ENCODE measurements around the gene MDN1.
"Not testable (repeated sequence)": the region's sequence is repeated elsewhere in the genome, so short reads cannot be mapped to it uniquely, and the experiment has no call there.

MDN1 gene

GRCh38 chr6:89830170-89830809 is 10.7 kb upstream of the MDN1 start:
- peaks cover 44% of the 10 kb centered on the region for H3K36me3 Mint-ChIP-seq
- no peaks in the 10 kb centered on the region for H3K9me3 Mint-ChIP-seq
- H3K4me1 Mint-ChIP-seq = peaks cover 44% of the 10 kb centered on the region
- peak overlapping the region; percentile 99 for H3K4me3 Mint-ChIP-seq
- H3K27me3 Mint-ChIP-seq = no peaks in the 10 kb centered on the region
- CTCF ChIA-PET = no interaction called here
- no peak for DNase-seq
- H3K27ac Mint-ChIP-seq = peak overlapping the region; percentile 99

DNA sequence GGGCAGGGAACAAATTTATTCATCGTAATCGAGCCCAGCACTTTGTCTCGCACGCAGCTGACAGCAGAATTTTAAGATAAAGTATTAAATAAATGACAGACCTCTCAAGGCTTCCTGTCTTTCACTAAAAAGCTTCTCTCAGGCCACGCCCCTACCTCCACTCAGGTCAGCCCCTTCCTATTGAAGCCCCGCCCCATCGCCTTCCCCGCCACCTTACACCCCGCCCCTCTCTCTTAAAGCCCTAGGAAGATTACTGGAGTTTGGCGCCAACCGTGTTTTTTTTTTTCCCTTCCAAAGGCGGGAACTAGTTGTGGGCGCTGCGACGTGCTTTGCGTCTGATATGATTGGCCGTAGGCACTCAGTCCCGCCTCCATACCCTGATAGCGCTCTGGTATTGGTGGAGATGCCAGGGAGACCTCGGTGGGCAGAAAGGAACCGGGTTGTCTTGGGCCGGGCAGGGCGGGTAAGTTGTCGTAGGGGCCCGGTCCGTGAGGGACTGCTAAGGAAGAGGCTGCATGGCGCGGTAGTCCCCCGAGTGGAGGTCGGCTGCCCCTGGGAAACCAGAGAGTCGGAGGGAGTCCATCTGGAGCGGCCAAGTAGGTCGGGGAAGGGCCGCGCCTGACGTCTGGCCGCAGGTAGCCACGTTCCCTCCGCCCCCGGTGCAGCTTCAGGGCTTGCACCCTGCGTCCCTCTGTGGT is 10.0 kb upstream of the MDN1 start, which contains the start of gene CASP8AP2:
TSS of gene CASP8AP2 (plus strand) at position 409 of the 698 bp plus-strand sequence.
- no peaks in the 10 kb centered on the region for H3K9me3 Mint-ChIP-seq
- H3K4me3 Mint-ChIP-seq = peak within 1 kb of the TSS; percentile 99
- peaks cover 38% of the 10 kb centered on the region for H3K36me3 Mint-ChIP-seq
- no peaks in the 10 kb centered on the region for H3K27me3 Mint-ChIP-seq
- peaks cover 38% of the 10 kb centered on the region for H3K4me1 Mint-ChIP-seq
- CTCF ChIA-PET = interaction anchor here (0.6 to 1.6 kb wide), 4 partner anchors 10 to 648 kb away, joined by 3 to 7 read pairs (median 4); partner anchors contain the start of gene MDN1
- H3K27ac Mint-ChIP-seq = peak within 1 kb of the TSS; percentile 99
- DNase-seq = peak; percentile 97

GRCh38 chr6:89828988-89829471 is 9.4 kb upstream of the MDN1 start:
- Mint-ChIP-seq H3K27me3 (no peaks in the 10 kb centered on the region), H3K4me3 (peak overlapping the region; percentile 99), H3K27ac (peak overlapping the region; percentile 99), H3K4me1 (peaks cover 38% of the 10 kb centered on the region), H3K9me3 (no peaks in the 10 kb centered on the region), H3K36me3 (peaks cover 38% of the 10 kb centered on the region)
- CTCF ChIA-PET = interaction anchor here (0.6 to 1.6 kb wide), 4 partner anchors 9 to 648 kb away, joined by 3 to 7 read pairs (median 4); partner anchors contain the start of gene MDN1
- peak; percentile 53 for DNase-seq

- H3K9me3 Mint-ChIP-seq, DNase-seq, H3K27me3 Mint-ChIP-seq: not testable (repeated sequence)
- Mint-ChIP-seq H3K4me3 (peak overlapping the region; percentile 99), H3K4me1 (peaks cover 36% of the 10 kb centered on the region), H3K36me3 (peaks cover 36% of the 10 kb centered on the region), H3K27ac (peak overlapping the region; percentile 99)
- CTCF ChIA-PET = interaction anchor here (1.6 kb wide), 1 partner anchor 9 kb away, joined by 7 read pairs; the partner anchor contains the start of gene MDN1
These were observed 8.9 kb upstream of the MDN1 start for GRCh38 chr6:89828475-89828987.

DNA sequence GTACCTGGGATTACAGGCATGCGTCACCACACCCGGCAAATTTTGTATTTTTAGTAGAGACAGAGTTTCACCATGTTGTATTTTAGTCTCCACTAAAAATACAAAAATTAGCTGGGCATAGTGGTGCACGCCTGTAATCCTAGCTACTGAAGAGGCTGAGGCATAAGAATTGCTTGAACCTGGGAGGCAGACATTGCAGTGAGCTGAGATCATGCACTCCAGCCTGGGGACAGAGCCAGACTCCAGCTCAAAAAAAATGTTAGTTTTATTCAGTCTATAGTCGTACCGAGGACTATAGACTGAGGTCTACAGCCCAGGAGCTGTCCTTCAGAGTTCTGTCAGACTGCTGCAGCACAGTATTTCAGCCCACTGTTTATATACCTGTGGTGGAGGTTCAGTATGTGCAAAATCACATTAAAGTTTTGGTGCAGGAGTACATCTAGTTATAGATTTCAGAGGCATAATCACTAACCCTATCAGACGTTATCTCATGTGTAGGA is 6.5 kb upstream of the MDN1 start:
- Mint-ChIP-seq H3K27me3 (no peaks in the 10 kb centered on the region), H3K36me3 (peaks cover 13% of the 10 kb centered on the region), H3K9me3 (no peaks in the 10 kb centered on the region), H3K4me1 (peaks cover 23% of the 10 kb centered on the region), H3K27ac (no peak overlapping the region), H3K4me3 (no peak overlapping the region)
- no peak for DNase-seq
- CTCF ChIA-PET = interaction anchor here (0.9 kb wide), 1 partner anchor 653 kb away, joined by 4 read pairs; no protein-coding TSS in a partner anchor

- no peaks in the 10 kb centered on the region for H3K9me3 Mint-ChIP-seq
- no peaks in the 10 kb centered on the region for H3K27me3 Mint-ChIP-seq
- CTCF ChIA-PET = interaction anchor here (0.6 to 1.9 kb wide), 4 partner anchors 10 to 1006 kb away, joined by 3 to 7 read pairs (median 5); partner anchors contain the start of gene CASP8AP2
- DNase-seq = no peak
- peak overlapping the region; percentile 91 for H3K27ac Mint-ChIP-seq
- H3K36me3 Mint-ChIP-seq = peaks cover 14% of the 10 kb centered on the region
- peak overlapping the region; percentile 81 for H3K4me3 Mint-ChIP-seq
- H3K4me1 Mint-ChIP-seq = peaks cover 40% of the 10 kb centered on the region
These were observed 638 bp downstream of the MDN1 start for GRCh38 chr6:89818977-89819335.

DNA sequence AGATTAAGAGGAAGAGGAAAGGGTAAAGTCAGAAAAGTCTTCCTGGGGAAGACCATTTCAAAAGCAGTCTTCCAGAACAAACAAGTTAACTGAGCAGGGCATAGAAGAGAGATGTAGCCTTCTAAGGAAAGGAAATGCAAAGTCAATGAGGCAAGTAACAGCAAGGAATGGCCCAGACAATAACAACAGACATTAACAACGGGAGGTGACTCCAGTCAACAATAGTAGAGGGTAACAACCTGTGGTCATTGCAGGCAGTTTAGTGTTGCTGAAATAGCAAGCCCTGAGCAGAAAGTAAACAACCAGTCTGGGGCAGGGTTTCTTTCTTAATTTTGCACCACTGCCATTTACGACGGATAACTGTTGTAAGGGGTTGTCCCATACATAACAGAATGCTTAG is 2.1 kb downstream of the MDN1 start:
- CTCF ChIA-PET = no interaction called here
- Mint-ChIP-seq H3K4me3 (peak overlapping the region; percentile 81), H3K27ac (peak overlapping the region; percentile 53), H3K4me1 (peaks cover 36% of the 10 kb centered on the region), H3K36me3 (peaks cover 14% of the 10 kb centered on the region), H3K9me3 (no peaks in the 10 kb centered on the region), H3K27me3 (no peaks in the 10 kb centered on the region)
- no peak for DNase-seq

- H3K27ac Mint-ChIP-seq, CTCF ChIA-PET, DNase-seq, H3K27me3 Mint-ChIP-seq, H3K4me3 Mint-ChIP-seq, H3K9me3 Mint-ChIP-seq: not testable (repeated sequence)
- Mint-ChIP-seq H3K36me3 (peaks cover 10% of the 10 kb centered on the region), H3K4me1 (peaks cover 18% of the 10 kb centered on the region)
These were observed 6.2 kb downstream of the MDN1 start for GRCh38 chr6:89813422-89813821.

GRCh38 chr6:89807581-89807980 is 12.0 kb downstream of the MDN1 start:
- H3K4me3 Mint-ChIP-seq = no peak overlapping the region
- peaks cover 3% of the 10 kb centered on the region for H3K4me1 Mint-ChIP-seq
- CTCF ChIA-PET = interaction anchor here (0.5 kb wide), 1 partner anchor 15 kb away, joined by 3 read pairs; no protein-coding TSS in a partner anchor
- no peaks in the 10 kb centered on the region for H3K9me3 Mint-ChIP-seq
- no peaks in the 10 kb centered on the region for H3K27me3 Mint-ChIP-seq
- H3K27ac Mint-ChIP-seq = no peak overlapping the region
- no peak for DNase-seq
- H3K36me3 Mint-ChIP-seq = peaks cover 6% of the 10 kb centered on the region

- no peaks in the 10 kb centered on the region for H3K27me3 Mint-ChIP-seq
- H3K9me3 Mint-ChIP-seq = no peaks in the 10 kb centered on the region
- DNase-seq = no peak
- H3K4me3 Mint-ChIP-seq = no peak overlapping the region
- CTCF ChIA-PET = interaction anchor here (1.2 kb wide), 1 partner anchor 13 kb away, joined by 3 read pairs; no protein-coding TSS in a partner anchor
- no peak overlapping the region for H3K27ac Mint-ChIP-seq
- H3K4me1 Mint-ChIP-seq = peaks cover 3% of the 10 kb centered on the region
- peaks cover 10% of the 10 kb centered on the region for H3K36me3 Mint-ChIP-seq
These were observed 13.7 kb downstream of the MDN1 start for GRCh38 chr6:89805814-89806371.

DNA sequence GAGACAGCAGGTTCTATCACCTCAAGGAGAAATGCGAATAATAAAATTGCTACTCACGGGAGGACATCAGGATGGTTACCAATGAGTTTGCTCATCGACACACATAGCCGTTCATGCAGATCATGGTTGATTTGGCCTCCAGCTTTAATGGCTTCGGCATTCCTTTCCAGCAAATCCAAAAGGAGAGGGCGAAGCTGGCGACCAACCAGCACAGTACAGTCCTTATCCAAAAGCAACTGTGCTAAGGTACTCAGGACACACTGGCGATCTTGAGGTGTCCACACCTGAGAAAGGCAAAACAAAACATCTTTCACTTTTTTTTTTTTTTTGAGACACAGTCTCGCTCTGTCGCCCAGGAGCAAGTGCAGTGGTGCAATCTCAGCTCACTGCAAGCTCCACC is 16.3 kb downstream of the MDN1 start:
- no peak for DNase-seq
- CTCF ChIA-PET = interaction anchor here (0.6 to 2.8 kb wide), 2 partner anchors 10 to 11 kb away, joined by 3 to 18 read pairs; no protein-coding TSS in a partner anchor
- Mint-ChIP-seq H3K27me3 (no peaks in the 10 kb centered on the region), H3K4me1 (no peaks in the 10 kb centered on the region), H3K9me3 (no peaks in the 10 kb centered on the region), H3K27ac (no peak overlapping the region), H3K4me3 (no peak overlapping the region), H3K36me3 (peaks cover 14% of the 10 kb centered on the region)

- peaks cover 10% of the 10 kb centered on the region for H3K4me1 Mint-ChIP-seq
- CTCF ChIA-PET = interaction anchor here (1.0 to 1.5 kb wide), 2 partner anchors 9 to 20 kb away, joined by 3 read pairs; partner anchors contain the start of gene MDN1
- H3K27ac Mint-ChIP-seq = no peak overlapping the region
- no peaks in the 10 kb centered on the region for H3K27me3 Mint-ChIP-seq
- DNase-seq = no peak
- H3K9me3 Mint-ChIP-seq = no peaks in the 10 kb centered on the region
- no peak overlapping the region for H3K4me3 Mint-ChIP-seq
- H3K36me3 Mint-ChIP-seq = peaks cover 29% of the 10 kb centered on the region
These were observed 19.8 kb downstream of the MDN1 start for GRCh38 chr6:89799756-89800155.

DNA sequence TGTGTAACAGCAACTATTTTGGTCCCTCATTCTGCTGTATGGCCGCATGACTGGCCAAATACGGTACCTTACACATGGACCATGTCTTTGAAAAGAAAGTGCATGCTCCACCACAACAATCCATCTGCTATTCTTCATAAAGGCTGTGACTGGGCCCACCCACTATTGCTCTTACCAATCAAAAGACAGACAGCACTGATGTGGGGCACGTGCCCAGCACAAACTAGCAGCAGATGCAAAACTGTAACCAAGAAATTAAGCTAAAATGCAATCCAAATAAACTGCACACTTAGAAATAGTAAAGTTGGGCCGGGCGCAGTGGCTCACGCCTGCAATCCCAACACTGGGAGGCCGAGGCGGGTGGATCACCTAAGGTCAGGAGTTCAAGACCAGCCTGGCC is 20.5 kb downstream of the MDN1 start:
- H3K27ac Mint-ChIP-seq = no peak overlapping the region
- peaks cover 34% of the 10 kb centered on the region for H3K36me3 Mint-ChIP-seq
- H3K9me3 Mint-ChIP-seq = no peaks in the 10 kb centered on the region
- H3K4me1 Mint-ChIP-seq = peaks cover 16% of the 10 kb centered on the region
- CTCF ChIA-PET = interaction anchor here (1.0 to 1.5 kb wide), 2 partner anchors 10 to 21 kb away, joined by 3 read pairs; partner anchors contain the start of gene MDN1
- H3K4me3 Mint-ChIP-seq = no peak overlapping the region
- H3K27me3 Mint-ChIP-seq = no peaks in the 10 kb centered on the region
- no peak for DNase-seq

DNA sequence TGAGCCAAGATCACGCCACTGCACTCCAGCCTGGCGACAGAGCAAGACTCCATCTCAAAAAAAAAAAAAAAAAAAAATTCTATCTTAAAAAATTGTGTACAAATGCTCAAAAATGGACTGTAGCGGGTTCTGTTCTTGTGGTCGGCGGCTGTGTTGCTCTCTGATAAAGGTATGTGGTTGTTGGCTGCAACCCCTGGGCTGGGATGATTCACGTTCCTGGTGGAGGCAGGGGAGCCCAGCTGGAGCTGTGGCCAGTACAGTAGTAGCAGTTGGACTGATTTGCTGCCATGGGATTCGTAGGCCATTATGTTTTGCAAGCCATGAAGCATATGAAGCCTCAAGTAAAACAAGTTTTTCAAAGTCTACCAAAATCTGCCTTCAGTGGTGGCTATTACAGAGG is 22.3 kb downstream of the MDN1 start:
- CTCF ChIA-PET = no interaction called here
- Mint-ChIP-seq H3K9me3 (no peaks in the 10 kb centered on the region), H3K36me3 (peaks cover 44% of the 10 kb centered on the region), H3K27ac (peak overlapping the region; percentile 52), H3K4me3 (no peak overlapping the region), H3K27me3 (no peaks in the 10 kb centered on the region), H3K4me1 (peaks cover 31% of the 10 kb centered on the region)
- DNase-seq = no peak

Measured in activated naive CD4-positive, alpha-beta T cell treated with anti-CD3 and anti-CD28 coated beads, Interleukin-2, amount 10 ng/mL, durations not matched to agents 7 days and 5 days (primary cell).